Activated CD4-positive, alpha-beta T cell treated with anti-CD3 and anti-CD28 coated beads, Interleukin-2, amount 50 U/mL, for 24 hours (primary cell): ENCODE data around the gene JAK1.
"Not testable (repeated sequence)": the region's sequence is repeated elsewhere in the genome, so short reads cannot be mapped to it uniquely, and the experiment has no call there.

Source experiments
- DNase-seq, 2 donors: peaks; one replicate each; pipeline ENCODE4 v3.0.0-alpha.2; 2020; ENCODE audit warnings: low read depth in 1 of 2, low spot score in 1 of 2

The JAK1 gene

DNA sequence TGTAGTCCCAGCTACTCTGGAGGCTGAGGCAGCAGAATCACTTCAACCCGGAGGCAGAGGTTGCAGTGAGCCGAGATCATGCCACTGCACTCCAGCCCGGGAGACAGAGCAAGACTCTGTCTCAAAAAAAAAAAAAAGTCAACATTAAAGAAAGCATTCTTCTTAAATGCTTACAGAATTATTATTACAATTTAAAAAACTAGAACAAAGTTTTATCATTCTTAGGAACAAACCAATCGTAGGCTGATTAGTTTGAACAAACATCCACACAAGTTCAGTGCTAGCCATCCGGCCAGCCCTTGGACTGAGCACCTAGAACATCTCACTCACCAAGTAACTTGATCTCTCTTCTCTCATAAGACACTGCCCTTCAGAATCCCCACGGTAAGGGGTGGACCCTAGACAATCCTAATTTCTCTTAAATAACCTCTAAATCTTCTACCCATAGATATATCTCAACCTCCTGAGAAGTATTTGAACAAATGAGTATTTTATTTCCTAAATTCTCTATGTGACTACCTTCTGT lies 16.0 kb downstream of the JAK1 start:
- DNase-seq = no peak

DNA sequence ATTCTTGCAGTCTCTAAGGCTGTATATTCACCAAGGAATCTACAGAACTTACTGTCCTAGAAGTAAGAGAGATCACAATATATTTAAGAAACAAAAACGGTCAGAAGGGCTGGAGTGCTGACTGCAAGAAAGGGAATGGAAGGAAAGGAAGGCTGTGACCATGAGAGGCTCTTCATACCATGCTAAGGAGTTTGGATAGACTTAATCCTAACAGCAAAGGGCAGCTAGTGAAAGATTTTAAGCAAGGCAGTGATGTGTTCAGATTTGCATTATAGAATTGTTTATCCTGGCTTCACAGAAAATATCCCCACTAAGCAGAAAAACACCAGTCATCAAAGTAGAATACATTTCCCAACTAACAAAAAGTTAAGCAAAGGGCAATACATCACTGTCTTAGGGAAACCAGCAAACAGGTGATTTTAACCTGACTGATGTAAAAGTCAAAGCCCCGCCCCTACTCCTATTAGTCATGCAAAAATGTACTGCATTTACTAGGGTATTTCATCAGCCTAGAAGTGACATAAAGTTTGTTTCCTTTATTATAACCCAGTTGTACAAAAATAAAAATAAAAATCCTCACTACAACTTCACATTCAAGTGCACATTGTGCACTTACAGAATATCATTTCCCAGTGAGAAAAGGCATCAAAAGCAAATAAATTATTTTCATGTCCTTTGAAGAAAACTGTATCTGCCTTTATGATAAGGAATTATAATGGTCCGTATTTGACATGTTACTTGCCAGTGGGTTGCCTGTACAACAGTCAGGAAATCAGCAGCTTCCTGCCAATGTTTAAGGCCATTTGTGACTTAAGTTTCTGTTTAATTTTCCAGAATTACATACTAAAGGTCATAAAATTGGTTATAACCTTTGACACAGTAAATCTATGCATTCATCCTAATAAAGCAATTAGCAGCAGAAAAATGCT lies 17.2 kb downstream of the JAK1 start:
- DNase-seq = no peak

DNA sequence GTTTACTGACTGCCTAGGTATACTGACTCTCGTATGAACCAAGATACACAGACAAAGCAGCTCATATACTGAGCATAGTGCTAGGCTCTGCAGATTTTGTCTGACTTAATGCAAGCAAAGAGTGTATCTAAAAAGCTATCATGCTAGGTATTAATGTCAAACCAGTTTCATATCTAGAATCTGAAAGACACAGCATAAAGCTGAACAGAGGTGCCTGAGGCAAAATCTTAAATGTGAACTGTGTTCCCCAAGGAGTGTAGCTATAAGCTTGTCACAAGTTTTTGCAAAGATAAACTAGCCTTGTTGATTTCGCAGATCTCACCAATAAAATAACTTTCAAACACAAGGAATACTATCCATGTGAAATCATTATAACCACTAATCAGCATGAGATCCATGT lies 18.1 kb downstream of the JAK1 start:
- no peak for DNase-seq

DNA sequence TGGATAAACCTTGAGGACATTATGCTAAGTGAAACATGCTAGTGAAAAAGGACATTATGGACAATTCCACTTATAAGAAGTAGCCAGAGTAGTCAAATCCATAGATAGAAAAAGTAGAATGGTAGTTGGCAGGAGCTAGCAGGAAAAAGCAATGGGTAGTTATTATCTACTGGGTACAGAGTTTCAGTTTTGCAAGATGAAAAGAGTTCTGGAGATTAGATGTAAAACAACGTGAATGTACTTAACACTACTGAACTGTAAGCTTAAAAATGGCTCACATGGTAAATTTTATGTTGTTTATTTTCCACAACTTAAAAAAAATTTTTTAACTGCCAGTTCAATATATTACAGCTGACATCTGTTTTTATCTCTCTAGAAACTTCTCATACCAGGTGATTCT lies 19.4 kb downstream of the JAK1 start:
- no peak for DNase-seq

DNA sequence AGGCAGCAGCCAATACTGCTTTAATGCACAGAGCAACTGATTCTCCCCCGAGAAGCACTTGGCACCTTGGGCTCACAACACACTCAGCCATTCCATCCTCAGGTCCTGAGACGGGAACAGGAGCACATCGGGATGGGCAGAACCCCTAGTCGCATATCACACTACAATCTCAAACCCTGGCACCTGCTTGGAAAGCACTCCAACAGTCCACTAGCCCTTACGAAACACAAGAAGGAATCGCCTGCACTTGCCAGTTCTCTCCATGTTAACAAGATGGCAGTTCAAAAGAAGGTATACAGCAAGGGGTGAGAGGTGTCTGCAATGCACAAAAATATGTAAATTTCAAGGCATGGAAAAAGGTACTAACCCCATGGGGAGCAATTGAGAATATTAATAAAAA lies 21.4 kb downstream of the JAK1 start:
- DNase-seq = no peak

- DNase-seq = no peak
Observed at GRCh38 chr1:64942675-64943074, 23.7 kb downstream of the JAK1 start.

GRCh38 chr1:64942118-64942517 lies 24.2 kb downstream of the JAK1 start:
- no peak for DNase-seq

GRCh38 chr1:64941461-64942117 lies 24.8 kb downstream of the JAK1 start:
- DNase-seq = no peak

DNA sequence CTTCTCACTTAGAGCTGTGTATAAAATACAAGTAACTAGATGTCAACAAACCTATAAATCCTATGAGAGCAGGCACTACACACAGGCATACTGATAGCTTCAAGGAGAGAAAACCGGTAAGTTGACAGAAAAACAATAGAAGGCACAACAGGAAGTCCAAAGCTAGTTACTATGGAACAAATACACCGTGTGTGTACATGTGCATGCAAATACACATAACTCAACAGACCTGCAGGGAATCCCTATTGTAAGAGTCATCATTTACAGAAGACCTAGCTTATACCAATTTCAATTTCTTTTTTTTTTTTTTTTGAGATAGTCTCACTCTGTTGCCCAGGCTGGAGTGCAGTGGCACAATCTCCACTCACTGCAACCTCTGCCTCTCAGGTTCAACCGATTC lies 26.3 kb downstream of the JAK1 start:
- DNase-seq = no peak

GRCh38 chr1:64938991-64939390 lies 27.4 kb downstream of the JAK1 start:
- no peak for DNase-seq

- DNase-seq = no peak
Observed at GRCh38 chr1:64936956-64937355, 29.4 kb downstream of the JAK1 start.

DNA sequence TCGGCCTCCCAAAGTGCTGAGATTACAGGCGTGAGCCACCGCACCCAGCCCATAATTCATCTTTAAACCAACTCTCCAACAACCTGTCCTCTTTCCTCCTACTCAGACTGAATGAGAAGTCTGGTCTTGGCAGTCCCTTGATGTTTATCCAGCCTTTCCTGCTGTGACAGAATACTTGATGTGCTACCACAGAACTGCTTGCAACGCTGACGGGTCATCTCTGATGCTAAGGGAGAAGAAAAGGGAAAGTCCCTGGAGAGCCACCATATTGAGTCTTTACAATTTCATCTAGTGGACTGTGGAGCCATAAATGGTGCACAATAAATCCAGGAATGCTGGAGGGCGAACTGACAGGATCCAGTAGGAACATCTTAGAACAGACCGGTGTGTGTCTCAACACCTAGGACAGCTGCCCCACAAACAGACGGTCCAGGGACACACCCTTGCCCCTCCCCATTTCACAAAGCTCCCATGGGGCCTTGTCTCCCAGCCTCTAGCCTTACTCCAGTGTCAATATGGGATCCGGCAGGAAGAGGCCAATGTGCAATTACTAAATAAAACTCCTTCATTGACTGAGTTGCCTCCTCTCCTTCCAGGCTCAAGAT lies 30.7 kb downstream of the JAK1 start:
- DNase-seq = no peak

- DNase-seq = no peak
Observed at GRCh38 chr1:64934878-64935275, 31.5 kb downstream of the JAK1 start.

GRCh38 chr1:64934115-64934877 lies 32.1 kb downstream of the JAK1 start:
- no peak for DNase-seq

DNA sequence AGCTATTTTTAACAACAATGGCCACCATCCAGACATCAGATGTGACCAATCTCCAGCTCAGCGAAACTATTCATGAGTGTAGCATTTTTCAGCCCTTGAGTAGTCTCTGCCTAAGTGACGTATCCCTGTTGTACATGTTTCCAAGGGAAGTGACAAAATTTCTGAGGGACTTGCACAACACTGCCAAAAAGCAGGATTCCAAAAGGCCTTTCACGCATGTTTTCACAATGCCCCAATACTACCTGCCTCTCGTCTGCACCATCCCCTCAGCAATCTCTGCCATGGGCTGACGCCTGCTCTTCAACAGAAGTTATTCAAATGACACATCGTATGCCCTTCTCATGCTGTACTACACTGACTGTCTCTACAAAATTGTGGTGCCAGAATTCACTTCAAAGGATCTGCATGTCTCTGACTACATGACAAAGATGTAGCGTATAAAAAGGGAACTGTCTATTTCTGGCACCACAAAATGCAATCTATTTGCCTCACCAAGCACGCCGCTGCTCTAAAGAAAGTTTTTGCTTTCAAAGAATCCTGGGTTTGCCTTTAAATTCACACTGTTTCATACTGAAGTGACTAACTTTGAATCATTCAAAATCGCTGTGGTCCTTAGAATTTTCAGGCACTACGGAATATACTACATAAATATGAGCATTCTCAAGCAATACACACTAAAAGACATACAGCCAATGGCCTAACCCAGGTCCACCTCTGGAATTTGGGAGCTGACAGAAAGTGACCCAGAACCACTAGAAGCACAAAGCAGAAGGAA lies 32.9 kb downstream of the JAK1 start:
- no peak for DNase-seq

GRCh38 chr1:64932962-64933295 lies 33.4 kb downstream of the JAK1 start:
- DNase-seq = no peak

DNA sequence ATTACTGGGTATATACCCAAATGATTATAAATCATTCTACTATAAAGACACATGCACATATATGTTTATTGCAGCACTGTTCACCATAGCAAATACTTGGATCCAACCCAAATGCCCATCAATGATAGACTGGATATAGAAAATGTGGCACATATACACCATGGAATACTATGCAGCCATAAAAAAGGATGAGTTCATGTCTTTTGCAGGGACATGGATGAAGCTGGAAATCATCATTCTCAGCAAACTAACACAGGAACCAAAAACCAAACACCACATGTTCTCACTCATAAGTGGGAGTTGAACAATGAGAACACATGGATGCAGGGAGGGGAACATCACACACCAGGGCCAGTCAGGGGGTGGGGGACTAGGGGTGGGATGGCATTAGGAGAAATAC lies 35.7 kb downstream of the JAK1 start:
- not testable (repeated sequence) for DNase-seq

DNA sequence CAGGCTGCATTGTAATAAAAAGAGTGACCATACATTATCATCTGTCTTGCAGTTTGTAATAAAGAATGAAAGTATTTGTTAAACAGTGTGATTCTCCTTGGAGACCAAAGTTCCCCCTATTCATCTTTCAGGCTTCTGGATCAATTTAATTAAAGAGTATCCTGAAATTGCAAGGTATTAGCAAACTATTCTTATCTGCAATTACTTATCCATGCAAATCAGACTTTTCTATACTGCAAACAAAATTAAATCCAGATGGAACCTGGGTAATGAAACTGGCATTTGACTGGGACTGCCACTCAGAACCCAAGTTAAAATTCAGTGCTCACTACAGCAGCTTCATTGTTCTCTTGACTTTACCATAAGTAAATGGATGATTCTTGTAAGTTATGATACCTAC lies 37.1 kb downstream of the JAK1 start:
- no peak for DNase-seq

DNA sequence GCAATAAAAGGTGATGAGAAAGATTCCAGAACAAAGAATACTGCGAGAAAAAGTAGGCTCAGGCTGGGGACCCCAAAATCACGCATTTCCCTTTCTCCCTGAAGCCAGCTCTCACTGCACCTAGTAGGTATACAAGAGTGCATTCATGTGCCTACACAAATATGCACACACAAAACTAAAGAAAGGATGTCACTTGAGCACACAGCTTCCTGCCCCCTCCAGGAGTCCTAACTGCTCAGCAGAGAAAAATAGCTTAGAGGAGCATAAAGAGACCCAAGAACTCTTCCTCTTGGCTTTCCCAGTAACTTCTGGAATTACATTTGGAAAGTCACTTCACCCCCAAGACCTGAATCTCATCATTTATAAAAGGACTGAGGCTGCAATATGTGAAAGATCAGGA lies 38.0 kb downstream of the JAK1 start:
- no peak for DNase-seq

- DNase-seq = no peak
Observed at GRCh38 chr1:64925594-64925993, 40.8 kb downstream of the JAK1 start.

GRCh38 chr1:64923294-64923718 lies 43.0 kb downstream of the JAK1 start:
- DNase-seq = no peak
